Upper lobe of left lung (tissue), 6 donors: ENCODE results near the gene PHYHIPL. TPM values are rescaled to one million over a fixed set of nuclear protein-coding genes. Genes with fewer than 3 reads are reported as not detected.
A peak's percentile ranks its signal among the peaks of the same experiment; 100 is the strongest.
"Not testable (repeated sequence)": the region's sequence is repeated elsewhere in the genome, so short reads cannot be mapped to it uniquely, and the experiment has no call there.

Source experiments
- ATAC-seq, 2 donors: fragments of 200-7000 bp; cut with Tn5 transposase; one replicate each; pipeline ENCODE4 v1.9.1; 2022; ENCODE audit warnings: mild to moderate bottlenecking in 2 of 2, moderate library complexity in 2 of 2; ENCODE audit not compliant: low FRiP score in 2 of 2
- DNase-seq, 2 donors: peaks; one replicate each; pipeline ENCODE4 v3.0.0-alpha.2; 2019 to 2020
- H3K27ac ChIP-seq, 4 donors: fragments of 200-600 bp; sonication (generic); one replicate each; pipeline ENCODE4 v1.5.1; 2016 to 2019
- H3K27me3 ChIP-seq, 4 donors: fragments of 200-600 bp; sonication (generic); one replicate each; pipeline ENCODE4 v1.5.1; 2017 to 2019
- H3K36me3 ChIP-seq, 4 donors: fragments of 200-600 bp; sonication (generic); one replicate each; pipeline ENCODE4 v1.5.1; 2016 to 2019
- H3K4me1 ChIP-seq, 4 donors: fragments of 200-600 bp; sonication (generic); one replicate each; pipeline ENCODE4 v1.5.1; 2018 to 2019
- H3K4me3 ChIP-seq, 4 donors: fragments of 200-600 bp; sonication (generic); one replicate each; pipeline ENCODE4 v1.5.1; 2017 to 2019; ENCODE audit warnings: mild to moderate bottlenecking in 2 of 4, moderate library complexity in 1 of 4
- H3K9me3 ChIP-seq, 4 donors: fragments of 200-600 bp; sonication (generic); one replicate each; pipeline ENCODE4 v1.5.1; 2018 to 2019
- CTCF ChIP-seq, 6 experiments: fragments of 450-650 bp in 4 of 6; fragments of 200-600 bp in 2 of 6; sonication (generic) in 2 of 6; IDR thresholded peaks; one replicate each; pipeline ENCODE4 v1.5.1; 2016 to 2019; ENCODE audit warnings: antibody characterized with exemption in 6 of 6
- EP300 ChIP-seq, 4 donors: sonication (generic); formaldehyde crosslinking; IDR thresholded peaks; one replicate each; pipeline ENCODE4 v1.5.1; 2017; ENCODE audit warnings: antibody characterized with exemption in 4 of 4, control low read depth in 2 of 4
- POLR2A ChIP-seq, 4 donors: fragments of 450-650 bp; IDR thresholded peaks; one replicate each; pipeline ENCODE4 v1.5.1; 2016 to 2017; ENCODE audit warnings: antibody characterized with exemption in 4 of 4, mild to moderate bottlenecking in 2 of 4
- POLR2AphosphoS5 ChIP-seq, 2 donors: sonication (generic); formaldehyde crosslinking; IDR thresholded peaks; one replicate each; pipeline ENCODE4 v1.5.1; 2017; ENCODE audit warnings: antibody characterized with exemption in 2 of 2
- WGBS, 2 donors: methylation state at CpG; one replicate each; pipeline ENCODE4 v1.1.5; 2017 to 2018; 5-methylcytosine and 5-hydroxymethylcytosine counted together
- total RNA-seq, 6 donors: library from RNA; depleted of rRNA in 4 of 6; stranded (reverse); fragments of >200 nt in 4 of 6; gene quantifications; one replicate each; pipeline versions ENCODE4 v1.1.0 to v1.2.1, GENCODE V29; 2016 to 2021
- donor health status: DM: no; HTN: no; CAD: no; lungs with moderate emphysema.
- donor health status: DM: no; HTN: yes; CAD: no; lungs with severe emphysema.

PHYHIPL gene
- total RNA-seq, 6 donors from 2014 or later, result 0.06 to 0.30 TPM; not detected in 4

GRCh38 chr10:59234816-59235429 lies 58.5 kb downstream of the PHYHIPL start:
- DNase-seq (no peak), ATAC-seq (no peak)
- H3K27me3 ChIP-seq, result no peaks in the 10 kb centered on the region
- TF ChIP-seq POLR2AphosphoS5 (IDR thresholded peaks at IDR 0.05), result no peak
- TF ChIP-seq CTCF (IDR thresholded peaks at IDR 0.05), result peak in 3 of 6 experiments; percentile 14 to 24 (median 17)
- no peak overlapping the region for H3K4me3 ChIP-seq
- H3K27ac ChIP-seq, result no peak overlapping the region
- no peaks in the 10 kb centered on the region for H3K4me1 ChIP-seq
- H3K36me3 ChIP-seq, result no peaks in the 10 kb centered on the region
- no peaks in the 10 kb centered on the region for H3K9me3 ChIP-seq

GRCh38 chr10:59236064-59236697 lies 59.7 kb downstream of the PHYHIPL start:
- ATAC-seq (no peak), DNase-seq (no peak)
- no peaks in the 10 kb centered on the region for H3K27me3 ChIP-seq
- H3K4me1 ChIP-seq, result no peaks in the 10 kb centered on the region
- no peaks in the 10 kb centered on the region for H3K9me3 ChIP-seq
- TF ChIP-seq POLR2A (IDR thresholded peaks at IDR 0.05) (no peak), EP300 (IDR thresholded peaks at IDR 0.05) (no peak), POLR2AphosphoS5 (IDR thresholded peaks at IDR 0.05) (no peak), CTCF (IDR thresholded peaks at IDR 0.05) (no peak)
- H3K36me3 ChIP-seq, result no peaks in the 10 kb centered on the region
- H3K27ac ChIP-seq, result no peak overlapping the region
- 75 to 79% methylated on average over 4 of the region's 4 CpGs for WGBS, 2 donors
- no peak overlapping the region for H3K4me3 ChIP-seq

- no peak overlapping the region for H3K27ac ChIP-seq
- H3K4me3 ChIP-seq, result no peak overlapping the region
- H3K36me3 ChIP-seq, result no peaks in the 10 kb centered on the region
- no peaks in the 10 kb centered on the region for H3K4me1 ChIP-seq
- DNase-seq (no peak), ATAC-seq (no peak)
- TF ChIP-seq POLR2A (IDR thresholded peaks at IDR 0.05) (no peak), POLR2AphosphoS5 (IDR thresholded peaks at IDR 0.05) (no peak), EP300 (IDR thresholded peaks at IDR 0.05) (no peak), CTCF (IDR thresholded peaks at IDR 0.05) (no peak)
- no peaks in the 10 kb centered on the region for H3K27me3 ChIP-seq
- H3K9me3 ChIP-seq, result no peaks in the 10 kb centered on the region
Measured at GRCh38 chr10:59237775-59238174, 61.3 kb downstream of the PHYHIPL start.

GRCh38 chr10:59239108-59239507 lies 62.7 kb downstream of the PHYHIPL start:
- not testable (repeated sequence) for H3K4me1 ChIP-seq, H3K36me3 ChIP-seq, DNase-seq, H3K27me3 ChIP-seq, H3K4me3 ChIP-seq, ATAC-seq, H3K9me3 ChIP-seq, H3K27ac ChIP-seq
- 94% methylated on average over 2 of the region's 2 CpGs for WGBS, 2 donors

GRCh38 chr10:59240582-59241183 lies 64.2 kb downstream of the PHYHIPL start:
- WGBS, 2 donors, result 35 to 41% methylated on average over 2 of the region's 2 CpGs
- Histone ChIP-seq H3K9me3 (no peaks in the 10 kb centered on the region), H3K4me1 (no peaks in the 10 kb centered on the region), H3K4me3 (no peak overlapping the region), H3K27ac (no peak overlapping the region), H3K27me3 (no peaks in the 10 kb centered on the region), H3K36me3 (no peaks in the 10 kb centered on the region)
- TF ChIP-seq EP300 (IDR thresholded peaks at IDR 0.05) (no peak), CTCF (IDR thresholded peaks at IDR 0.05) (peak; percentile 23 to 73 (median 48))
- DNase-seq (no peak), ATAC-seq (no peak)
